Activated CD8-positive, alpha-beta memory T cell treated with anti-CD3 and anti-CD28 coated beads, Interleukin-2, amount 50 U/mL, for 1 hour (primary cell): Measurements from ENCODE around the gene TSPAN15.

Experiments used
- DNase-seq: peaks from one replicate; pipeline ENCODE4 v3.0.0-alpha.2; 2020; ENCODE audit errors: extremely low read depth

Gene TSPAN15

GRCh38 chr10:69451209-69451783 is at the start of gene TSPAN15:
TSPAN15 (plus strand) TSS chr10:69451465; CDS start chr10:69451595, 130 bp downstream.
- peak; percentile 32 for DNase-seq

GRCh38 chr10:69402386-69402785 is 48.9 kb upstream of the TSPAN15 start:
- no peak for DNase-seq

DNA sequence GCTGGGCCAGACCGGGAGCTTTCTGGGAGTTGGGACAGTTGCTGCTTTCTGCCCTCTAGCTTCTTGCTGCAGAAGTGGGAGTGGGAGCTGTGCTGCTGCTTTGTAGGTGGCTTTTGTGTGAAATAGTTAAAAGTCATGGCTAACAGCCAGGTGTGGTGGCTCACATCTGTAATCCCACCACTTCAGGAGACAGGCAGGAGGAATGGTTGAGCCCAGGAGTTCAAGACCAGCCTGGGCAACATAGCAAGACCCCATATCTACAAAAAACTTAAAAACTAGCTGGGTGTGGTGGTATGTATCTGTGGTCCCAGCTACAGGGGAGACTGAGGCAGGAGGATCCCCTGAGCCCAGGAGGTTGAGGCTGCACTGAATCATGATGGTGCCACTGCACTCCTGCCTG is 48.2 kb upstream of the TSPAN15 start:
- DNase-seq, result no peak

DNA sequence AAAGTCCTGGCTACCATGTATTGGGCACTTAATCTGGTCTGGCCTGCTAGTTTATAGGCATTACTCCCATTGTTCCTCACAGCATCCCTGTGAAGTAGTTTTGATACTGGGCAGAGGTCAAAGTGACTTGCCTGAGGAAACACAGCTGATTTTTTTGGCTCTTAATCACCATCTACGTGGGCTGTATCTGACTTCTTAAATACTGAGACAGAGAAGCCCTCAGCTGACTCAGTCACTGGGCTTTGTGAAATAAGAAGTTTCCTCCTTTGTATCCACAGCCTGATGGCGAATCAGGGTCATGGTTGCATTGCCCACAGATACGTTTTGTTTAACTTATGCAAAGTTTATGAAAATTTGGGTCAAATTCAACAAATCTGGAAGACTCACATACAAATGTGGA is 47.7 kb upstream of the TSPAN15 start:
- no peak for DNase-seq

DNA sequence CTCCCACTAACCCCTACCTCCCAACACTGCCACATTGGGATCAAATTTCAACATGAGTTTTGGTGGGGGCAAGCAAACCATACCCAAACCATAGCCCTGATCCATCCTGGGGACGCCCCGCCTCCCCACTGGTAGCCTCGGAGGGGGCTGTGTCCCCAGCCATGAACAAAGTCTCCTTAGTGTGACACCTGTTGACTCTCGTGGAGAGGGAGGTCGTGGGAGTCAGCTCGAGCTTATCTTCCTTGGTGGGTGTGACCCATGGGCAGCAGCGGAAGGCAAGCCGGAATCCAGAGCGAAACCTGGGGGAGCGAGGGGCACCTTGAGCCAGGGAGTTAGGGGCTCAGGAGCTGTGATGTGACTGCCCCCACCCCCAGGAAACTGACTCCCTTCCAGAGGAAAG is 46.5 kb upstream of the TSPAN15 start:
- no peak for DNase-seq

- DNase-seq, result no peak
Measured at GRCh38 chr10:69405221-69405620, 46.0 kb upstream of the TSPAN15 start.

DNA sequence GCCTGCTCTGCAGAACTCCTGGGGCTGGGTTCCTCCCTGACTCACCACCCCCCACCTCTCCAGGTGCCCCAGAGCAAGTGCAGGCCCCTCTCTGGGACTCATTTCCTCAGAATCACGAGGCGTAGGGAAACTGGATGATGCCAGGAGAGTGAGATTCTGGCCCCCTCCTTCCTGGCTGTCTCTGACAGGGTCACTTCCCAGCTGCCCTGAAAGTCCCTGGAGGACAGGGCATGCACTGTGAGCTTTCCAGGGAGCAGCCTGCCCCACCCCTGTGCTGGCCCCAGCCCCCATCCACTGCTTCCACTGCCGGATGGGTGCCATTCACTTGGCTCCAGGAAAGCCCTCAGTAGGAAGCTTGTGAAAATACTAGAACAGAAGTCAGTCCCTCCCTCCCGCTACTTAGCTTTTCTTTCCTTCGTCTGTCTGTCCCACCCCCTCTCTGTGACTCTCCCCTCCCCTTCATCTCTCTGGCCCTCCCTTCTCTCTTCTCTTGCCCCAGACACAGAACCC is 44.9 kb upstream of the TSPAN15 start:
- no peak for DNase-seq

DNA sequence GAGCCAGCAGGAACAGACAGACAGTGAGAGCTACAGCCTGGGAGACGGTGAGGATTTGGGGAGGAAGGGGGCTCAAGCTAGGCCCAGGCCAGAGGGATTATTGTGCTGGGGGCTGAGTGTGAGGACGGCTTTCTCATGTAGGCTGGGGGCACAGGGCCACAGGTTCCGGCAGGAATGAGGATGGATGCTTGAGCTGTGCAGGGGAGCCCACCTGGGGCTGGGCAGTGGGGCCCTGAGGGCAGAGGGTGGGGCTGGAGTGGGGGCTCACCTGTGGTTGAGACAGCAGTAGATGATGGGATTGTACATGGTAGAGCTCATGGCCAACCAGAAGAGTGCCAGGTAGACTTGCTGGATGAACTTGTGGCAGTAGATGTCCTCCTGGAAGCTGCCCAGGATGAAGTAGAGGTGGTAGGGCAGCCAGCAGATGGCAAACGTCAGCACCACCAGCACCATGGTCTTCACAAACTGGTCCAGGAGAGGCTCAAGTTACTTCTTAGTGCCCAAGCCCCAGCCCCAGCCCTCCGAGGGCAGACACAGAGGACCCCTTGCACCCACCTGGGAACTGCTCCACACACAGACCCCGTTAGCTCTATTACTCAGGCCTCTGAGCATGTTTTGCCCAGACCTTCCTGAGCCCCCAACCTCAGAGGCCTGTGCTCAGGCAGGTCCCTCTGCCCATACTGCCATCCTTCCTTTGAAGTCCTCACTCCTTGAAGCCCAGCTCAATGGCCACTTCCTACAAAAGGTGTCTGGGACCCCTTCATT is 44.3 kb upstream of the TSPAN15 start:
- DNase-seq, result no peak

GRCh38 chr10:69407621-69408301 is 43.5 kb upstream of the TSPAN15 start:
- no peak for DNase-seq

GRCh38 chr10:69408318-69409175 is 42.7 kb upstream of the TSPAN15 start:
- peak; percentile 73 for DNase-seq

DNA sequence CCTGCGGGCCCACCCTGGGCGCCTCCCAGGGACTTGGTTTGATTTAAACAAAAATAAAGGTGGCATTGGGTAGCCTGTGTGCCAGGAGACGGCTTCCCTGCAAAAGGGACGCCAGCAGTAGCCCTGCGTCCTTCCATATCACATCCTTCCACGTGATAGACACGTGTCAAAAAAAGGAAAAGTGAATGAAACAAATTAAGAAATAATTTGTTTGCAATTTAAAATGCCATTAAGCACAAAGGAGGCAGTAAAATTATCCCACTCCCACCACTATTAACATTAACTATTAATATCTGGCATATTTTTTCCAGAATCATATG is 42.1 kb upstream of the TSPAN15 start:
- DNase-seq, result no peak

DNA sequence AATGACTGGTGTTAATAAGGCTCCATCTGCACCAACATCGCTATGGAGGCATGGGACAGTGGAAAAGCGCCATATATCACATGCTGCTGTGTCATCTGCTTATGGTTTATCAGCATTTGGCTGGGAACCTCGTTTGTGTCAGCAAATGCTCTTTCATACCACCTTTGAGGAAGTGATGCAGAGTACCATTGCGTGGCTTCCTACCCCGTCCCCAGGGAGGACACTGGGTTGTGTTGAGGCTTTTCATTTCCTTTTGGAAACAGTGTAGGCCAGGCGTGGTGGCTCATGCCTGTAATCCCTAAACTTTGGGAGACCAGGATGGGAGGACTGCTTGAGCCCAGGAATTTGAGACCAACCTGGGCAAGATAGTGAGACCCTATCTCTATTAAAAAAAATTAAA is 41.3 kb upstream of the TSPAN15 start:
- no peak for DNase-seq

GRCh38 chr10:69410487-69410886 is 40.8 kb upstream of the TSPAN15 start:
- DNase-seq, result no peak

DNA sequence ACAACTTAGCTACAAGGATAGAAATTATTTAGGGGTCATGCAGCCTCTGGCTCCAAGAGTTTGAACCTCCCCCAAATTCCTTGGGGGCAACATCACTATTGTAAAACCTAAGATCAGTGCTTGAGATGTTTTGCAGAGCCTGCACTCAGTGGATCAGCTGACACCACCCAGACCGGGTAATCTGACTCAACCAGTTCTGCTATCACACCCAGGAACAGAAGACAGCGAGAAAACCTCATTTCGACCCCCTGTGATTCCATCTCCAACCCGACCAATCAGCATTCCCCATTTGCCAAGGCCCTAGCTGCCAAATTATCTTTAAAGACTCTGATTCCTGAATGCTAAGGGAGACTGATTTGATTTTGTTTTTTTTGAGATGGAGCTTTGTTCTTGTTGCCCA is 39.8 kb upstream of the TSPAN15 start:
- no peak for DNase-seq

- no peak for DNase-seq
Measured at GRCh38 chr10:69412232-69412790, 39.0 kb upstream of the TSPAN15 start.

GRCh38 chr10:69413221-69413865 is 37.9 kb upstream of the TSPAN15 start:
- no peak for DNase-seq

- DNase-seq, result no peak
Measured at GRCh38 chr10:69414036-69415018, 36.9 kb upstream of the TSPAN15 start.

DNA sequence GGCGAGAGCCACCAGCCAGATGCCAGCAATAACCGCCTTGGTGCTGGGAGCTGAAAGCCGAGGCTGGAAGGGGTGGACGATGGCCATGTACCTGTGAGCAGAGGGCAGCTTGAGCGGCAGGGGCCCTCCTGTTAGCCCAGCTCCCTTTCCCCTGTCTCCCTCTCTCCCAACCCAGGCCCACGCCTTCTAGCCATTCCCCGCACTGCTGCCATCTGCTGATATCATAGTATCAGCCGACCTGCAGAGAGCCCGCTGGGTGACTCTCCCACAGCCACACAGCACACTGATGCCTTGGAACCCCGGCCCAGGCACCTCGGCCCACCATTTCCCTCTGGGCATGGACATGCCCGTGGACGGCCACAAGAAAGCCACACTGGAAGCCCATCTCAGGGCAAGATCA is 36.2 kb upstream of the TSPAN15 start:
- no peak for DNase-seq

- no peak for DNase-seq
Measured at GRCh38 chr10:69415951-69416350, 35.3 kb upstream of the TSPAN15 start.

DNA sequence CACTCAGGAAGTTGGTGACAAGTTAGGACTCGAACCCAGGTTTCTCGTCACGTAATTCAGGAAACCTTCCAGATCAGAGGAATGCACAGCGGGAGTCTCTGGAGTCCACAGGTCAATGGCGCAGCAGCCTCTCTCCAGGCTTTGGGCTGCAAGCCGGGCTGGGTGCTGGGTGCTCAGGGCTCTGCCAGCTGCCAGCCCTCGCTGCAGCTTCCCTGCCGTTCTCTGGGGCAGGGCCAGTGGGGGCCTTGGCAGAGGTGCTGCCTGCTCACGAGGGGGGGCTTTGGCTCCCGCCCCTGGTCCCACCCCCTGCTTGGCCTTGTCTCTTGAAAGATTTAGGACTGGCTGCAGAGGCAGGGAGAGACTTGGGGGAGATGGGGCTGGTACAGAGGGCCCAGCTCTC is 34.6 kb upstream of the TSPAN15 start, which contains the start of gene TACR2:
TSS of gene TACR2 (minus strand) at position 224 of the 400 bp plus-strand sequence. CDS start 595 bp downstream, outside the sequence.
- no peak for DNase-seq
